AG09309 (cell line): Measurements from ENCODE around the gene AKNA.
A peak's percentile ranks its signal among the peaks of the same experiment; 100 is the strongest.

ENCODE experiments used
- DNase-seq: peaks from one replicate; pipeline ENCODE4 v3.0.0-alpha.2; 2010; ENCODE audit warnings: low read depth
- H3K4me3 ChIP-seq: 2 replicates; pipeline ENCODE4 v1.5.1; 2011; ENCODE audit warnings: mild to moderate bottlenecking, low read depth, low read length, moderate library complexity; ENCODE audit not compliant: control insufficient read depth
- TF ChIP-seq, protein P1 (sequence below): IDR thresholded peaks from 2 replicates; pipeline ENCODE4 v1.5.1; 2011; ENCODE audit warnings: mild to moderate bottlenecking, low read depth, low read length, inconsistent platforms; ENCODE audit not compliant: insufficient read depth, control insufficient read depth; ENCODE audit errors: missing control alignments

Gene AKNA

DNA sequence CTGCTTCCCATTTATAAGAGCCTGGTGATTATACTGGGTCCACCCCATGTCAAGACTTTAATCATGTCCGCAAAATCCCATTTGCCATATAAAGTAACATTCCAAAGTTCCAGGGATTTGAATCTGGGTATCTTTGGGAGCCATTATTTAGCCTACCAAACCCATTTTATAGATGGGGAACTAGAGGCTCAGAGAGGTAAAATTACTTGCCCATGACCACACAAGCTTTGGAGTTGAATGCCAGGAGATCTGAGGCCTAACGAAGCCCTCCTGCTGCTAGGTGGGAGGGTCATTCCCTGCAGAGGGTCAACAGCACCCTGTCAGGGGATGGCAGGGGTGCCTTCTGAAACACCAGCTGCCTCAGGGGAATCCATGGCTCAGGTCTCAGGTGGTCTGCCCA is 13.0 kb upstream of the AKNA start:
- TF ChIP-seq, protein P1, sequence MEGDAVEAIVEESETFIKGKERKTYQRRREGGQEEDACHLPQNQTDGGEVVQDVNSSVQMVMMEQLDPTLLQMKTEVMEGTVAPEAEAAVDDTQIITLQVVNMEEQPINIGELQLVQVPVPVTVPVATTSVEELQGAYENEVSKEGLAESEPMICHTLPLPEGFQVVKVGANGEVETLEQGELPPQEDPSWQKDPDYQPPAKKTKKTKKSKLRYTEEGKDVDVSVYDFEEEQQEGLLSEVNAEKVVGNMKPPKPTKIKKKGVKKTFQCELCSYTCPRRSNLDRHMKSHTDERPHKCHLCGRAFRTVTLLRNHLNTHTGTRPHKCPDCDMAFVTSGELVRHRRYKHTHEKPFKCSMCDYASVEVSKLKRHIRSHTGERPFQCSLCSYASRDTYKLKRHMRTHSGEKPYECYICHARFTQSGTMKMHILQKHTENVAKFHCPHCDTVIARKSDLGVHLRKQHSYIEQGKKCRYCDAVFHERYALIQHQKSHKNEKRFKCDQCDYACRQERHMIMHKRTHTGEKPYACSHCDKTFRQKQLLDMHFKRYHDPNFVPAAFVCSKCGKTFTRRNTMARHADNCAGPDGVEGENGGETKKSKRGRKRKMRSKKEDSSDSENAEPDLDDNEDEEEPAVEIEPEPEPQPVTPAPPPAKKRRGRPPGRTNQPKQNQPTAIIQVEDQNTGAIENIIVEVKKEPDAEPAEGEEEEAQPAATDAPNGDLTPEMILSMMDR, result no peak
- no peak for DNase-seq
- H3K4me3 ChIP-seq, result no peak overlapping the region

DNA sequence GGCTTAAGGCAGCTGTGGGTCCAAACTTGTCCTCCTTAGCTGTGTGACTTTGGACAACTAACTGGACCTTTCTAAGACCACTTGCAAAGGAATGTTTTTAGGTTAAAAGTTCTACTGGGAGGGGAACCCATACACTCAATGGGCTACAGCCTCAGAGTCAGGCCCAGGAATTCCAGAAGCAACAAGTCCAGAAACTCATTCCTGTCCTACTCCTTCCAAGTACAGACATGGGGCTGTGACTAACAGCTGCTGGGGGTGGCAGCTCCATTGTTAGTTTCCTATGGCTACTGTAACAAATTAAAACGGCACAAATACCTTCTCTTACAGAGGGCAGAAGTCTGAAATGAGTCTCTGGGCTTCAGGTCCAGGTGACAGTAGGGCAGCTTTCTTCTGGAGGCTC is 12.4 kb upstream of the AKNA start:
- DNase-seq, result no peak
- TF ChIP-seq, protein P1, result no peak
- no peak overlapping the region for H3K4me3 ChIP-seq

DNA sequence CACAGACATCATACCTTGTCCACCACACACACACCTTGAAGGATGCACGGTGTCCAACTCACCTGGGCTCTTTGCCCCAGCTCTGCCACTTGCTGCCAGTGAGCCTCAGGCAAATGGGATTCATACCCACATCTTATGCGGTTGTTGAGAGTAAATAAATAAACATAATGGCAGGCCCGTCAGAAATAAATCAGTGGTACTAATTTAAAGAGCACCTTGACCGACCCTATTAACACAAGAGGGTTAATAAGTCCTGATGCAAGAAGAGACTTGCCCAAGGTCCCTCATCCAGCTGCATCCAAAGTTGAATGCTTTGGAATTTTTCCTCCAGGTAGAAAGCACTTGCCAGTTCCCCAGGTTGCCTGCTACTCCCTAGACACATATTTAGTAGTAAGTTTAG is 11.6 kb upstream of the AKNA start:
- H3K4me3 ChIP-seq, result no peak overlapping the region
- DNase-seq, result no peak
- TF ChIP-seq, protein P1, result no peak

DNA sequence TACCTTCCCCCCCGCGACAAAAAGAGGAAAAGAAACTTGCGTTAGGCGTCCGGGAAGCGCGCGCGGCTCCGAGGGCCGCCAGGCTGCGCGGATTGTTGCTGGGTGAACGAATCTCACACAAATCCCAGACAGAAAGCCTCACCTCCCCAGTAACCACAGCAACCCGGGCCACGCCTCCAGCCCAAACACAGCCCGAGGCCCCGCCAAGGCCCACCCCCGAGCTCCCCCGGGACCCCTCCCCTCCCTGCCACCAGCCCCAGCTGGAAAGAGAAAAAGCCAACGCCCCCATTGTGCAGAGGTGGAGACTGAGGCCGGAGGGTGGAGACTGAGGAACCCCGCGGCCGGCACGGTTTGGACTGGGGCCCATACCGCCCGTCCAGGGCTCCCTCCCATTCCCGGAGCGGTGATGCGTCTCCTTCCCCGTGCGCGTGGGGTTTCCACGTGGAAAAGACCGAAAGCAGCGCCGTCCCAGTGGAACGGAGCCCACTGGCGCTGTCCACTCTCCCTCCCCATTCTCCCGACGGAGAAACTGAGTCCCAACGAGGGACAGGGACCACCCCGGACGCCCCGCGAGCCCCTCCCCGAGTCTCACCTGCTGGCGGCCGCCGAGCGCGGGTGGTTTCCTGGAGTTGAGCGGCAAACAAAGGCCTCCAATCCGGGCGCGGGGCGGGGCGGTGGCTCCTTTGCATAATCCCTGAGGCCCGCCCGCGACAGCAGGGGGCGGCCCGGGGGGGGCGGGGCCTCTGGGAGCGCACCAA is 10.2 kb upstream of the AKNA start:
- H3K4me3 ChIP-seq, result peak overlapping the region; percentile 90
- DNase-seq, result peak; percentile 51
- TF ChIP-seq, protein P1, result no peak

DNA sequence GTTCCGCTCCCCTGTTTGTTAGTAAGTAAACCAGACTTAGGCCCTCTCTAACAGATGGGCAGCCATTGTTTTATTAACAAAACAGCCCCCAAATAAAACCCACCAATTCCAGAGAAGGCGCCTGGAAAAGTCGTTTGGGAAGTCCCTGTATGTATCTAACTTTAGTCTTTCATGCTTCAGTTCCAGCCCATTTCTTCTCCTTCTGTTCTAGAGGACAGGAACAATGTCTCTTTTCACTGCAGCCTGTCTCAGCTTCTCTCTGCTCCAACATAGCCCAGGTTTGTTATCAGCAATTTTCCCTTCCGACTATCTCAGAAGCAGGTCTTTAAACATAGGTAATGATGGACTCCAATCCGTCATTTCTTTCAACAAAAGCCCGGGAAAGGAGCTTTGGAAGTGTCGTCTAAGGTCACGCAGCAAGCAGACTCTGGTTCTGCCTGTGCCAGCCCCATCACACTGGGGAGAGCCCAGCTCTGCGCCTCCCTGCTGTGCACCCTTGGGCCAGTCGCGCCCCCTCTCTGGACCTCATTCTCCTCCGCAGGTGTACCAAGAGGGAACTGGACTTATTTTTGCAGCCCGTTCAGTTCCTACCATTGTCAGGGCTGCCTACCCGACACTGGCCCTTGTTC is 9.6 kb upstream of the AKNA start:
- no peak for DNase-seq
- H3K4me3 ChIP-seq, result peak overlapping the region; percentile 90
- TF ChIP-seq, protein P1, result no peak

DNA sequence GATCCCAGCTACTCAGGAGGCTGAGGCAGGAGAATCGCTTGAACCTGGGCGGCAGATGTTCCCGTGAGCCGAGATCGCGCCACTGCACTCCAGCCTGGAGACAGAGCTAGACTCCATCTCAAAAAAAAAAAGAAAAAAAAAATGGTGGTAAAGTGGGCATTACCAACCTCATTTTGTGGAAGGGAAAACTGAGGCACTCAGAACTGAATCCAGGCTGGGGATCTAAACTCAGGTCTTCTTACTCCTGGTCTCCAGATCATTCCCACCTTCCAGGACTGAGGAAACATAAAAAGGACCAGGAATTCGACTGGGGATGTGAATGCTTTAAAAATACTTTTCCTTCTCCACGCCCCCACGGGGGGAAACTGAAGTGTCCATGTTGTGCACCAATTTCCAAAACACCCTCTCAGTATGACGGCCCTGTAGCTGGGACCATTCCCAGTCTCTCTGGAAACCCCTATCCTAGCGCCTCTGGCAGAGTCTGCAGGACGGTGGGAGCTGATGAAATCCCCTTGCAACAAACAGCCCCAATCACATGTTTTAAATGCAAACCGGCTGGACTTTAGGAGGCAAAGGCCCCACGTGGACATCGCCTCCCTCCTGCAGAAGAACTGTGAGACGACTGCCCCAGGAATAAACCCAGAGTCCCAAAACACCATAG is 8.9 kb upstream of the AKNA start:
- peak overlapping the region; percentile 90 for H3K4me3 ChIP-seq
- DNase-seq, result peak; percentile 87

More for the DNA sequence above, 8.9 kb upstream of the AKNA start:
- TF ChIP-seq, protein P1, result no peak
